BJ (cell line): Measurements from ENCODE around the gene ZBTB9. TPM values are rescaled to one million over a fixed set of nuclear protein-coding genes. Genes with fewer than 3 reads are reported as not detected.

Source experiments
- CTCF ChIA-PET: fragments of 350-600 bp; formaldehyde crosslinking; extraction: SDS; loops from one replicate; lab custom pipeline; 2021; ENCODE audit warnings: antibody characterized with exemption, inconsistent platforms; lab: Yijun Ruan, JAX
- POLR2A ChIA-PET: fragments of 300-600 bp; sonication (Branson Sonifier 250); formaldehyde crosslinking; extraction: SDS; loops from one replicate; lab custom pipeline; 2021; ENCODE audit warnings: antibody characterized with exemption; lab: Charles Lee
- DNase-seq: peaks from one replicate; pipeline ENCODE4 v3.0.0-alpha.2; 2011; ENCODE audit warnings: low read depth
- H3K27me3 ChIP-seq: 2 replicates; pipeline ENCODE4 v1.6.0; 2011; ENCODE audit warnings: low read length; ENCODE audit not compliant: control insufficient read depth, insufficient read depth
- H3K36me3 ChIP-seq: 2 replicates; pipeline ENCODE4 v1.5.1; 2011; ENCODE audit warnings: low read length; ENCODE audit not compliant: control insufficient read depth, insufficient read depth
- H3K4me3 ChIP-seq: 2 replicates; pipeline ENCODE4 v1.5.1; 2011; ENCODE audit warnings: low read depth, mild to moderate bottlenecking, control low read depth, low read length
- polyA plus RNA-seq: library from polyadenylated mRNA; depleted of rRNA; stranded (reverse); fragments of >200 nt; gene quantifications from 2 replicates; pipeline ENCODE4 v1.2.3, GENCODE V29; 2011
- TF ChIP-seq, protein P1 (sequence below): IDR thresholded peaks from 2 replicates; pipeline ENCODE4 v1.5.1; 2011; ENCODE audit warnings: low read depth, mild to moderate bottlenecking, control low read depth, inconsistent platforms, low read length, moderate library complexity; ENCODE audit not compliant: insufficient read depth

Gene ZBTB9
- polyA plus RNA-seq, 1 experiment: 5.7 TPM

DNA sequence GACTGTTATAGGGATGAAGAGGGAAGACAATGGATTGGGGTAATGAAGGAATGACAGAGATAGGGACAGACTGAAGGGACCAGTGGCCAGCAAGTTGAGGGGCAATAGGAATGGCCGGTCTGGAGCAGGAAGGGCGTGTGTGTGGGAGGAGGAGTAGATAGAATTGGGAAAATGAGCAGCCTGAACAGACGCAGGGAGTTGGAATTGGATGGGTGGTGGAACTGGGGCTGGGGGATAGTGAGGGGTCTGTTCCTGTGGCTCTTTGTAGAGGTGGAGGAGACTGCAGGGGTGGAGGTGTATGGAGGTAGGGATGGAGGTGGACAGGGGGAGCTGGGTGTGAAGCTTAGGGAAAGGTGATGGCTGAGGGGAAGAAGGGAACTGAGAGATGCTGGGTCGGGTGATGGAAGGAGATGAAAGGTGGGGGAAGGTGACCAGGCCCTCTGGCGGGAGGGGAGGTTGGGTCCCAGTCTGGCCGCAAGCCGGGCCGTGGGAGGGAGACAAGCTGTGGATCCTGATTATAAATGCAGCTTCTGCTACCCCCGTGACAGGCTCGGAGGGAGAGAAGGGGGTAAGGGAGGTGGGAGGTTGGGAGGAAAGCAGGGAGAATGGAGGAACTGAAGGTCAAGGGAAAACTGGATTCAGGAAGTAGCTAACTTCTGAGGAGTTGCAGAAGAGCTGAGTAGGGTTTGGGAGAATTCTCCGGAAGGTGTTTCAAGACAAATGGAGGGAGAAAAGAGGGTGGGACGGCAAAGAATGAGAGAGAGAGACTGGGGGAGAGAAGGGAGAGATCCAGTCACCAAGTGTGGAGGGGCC lies 29.3 kb upstream of the ZBTB9 start:
- peaks cover 3% of the 10 kb centered on the region for H3K36me3 ChIP-seq
- H3K4me3 ChIP-seq: peak overlapping the region; percentile 42
- no peaks in the 10 kb centered on the region for H3K27me3 ChIP-seq
- no peak for DNase-seq
- ChIA-PET CTCF (interaction anchor here (0.6 to 1.9 kb wide), 10 partner anchors 8 to 146 kb away, joined by 3 to 19 read pairs (median 5); partner anchors contain the start of gene KIFC1), POLR2A (no interaction called here)
- TF ChIP-seq, protein P1, sequence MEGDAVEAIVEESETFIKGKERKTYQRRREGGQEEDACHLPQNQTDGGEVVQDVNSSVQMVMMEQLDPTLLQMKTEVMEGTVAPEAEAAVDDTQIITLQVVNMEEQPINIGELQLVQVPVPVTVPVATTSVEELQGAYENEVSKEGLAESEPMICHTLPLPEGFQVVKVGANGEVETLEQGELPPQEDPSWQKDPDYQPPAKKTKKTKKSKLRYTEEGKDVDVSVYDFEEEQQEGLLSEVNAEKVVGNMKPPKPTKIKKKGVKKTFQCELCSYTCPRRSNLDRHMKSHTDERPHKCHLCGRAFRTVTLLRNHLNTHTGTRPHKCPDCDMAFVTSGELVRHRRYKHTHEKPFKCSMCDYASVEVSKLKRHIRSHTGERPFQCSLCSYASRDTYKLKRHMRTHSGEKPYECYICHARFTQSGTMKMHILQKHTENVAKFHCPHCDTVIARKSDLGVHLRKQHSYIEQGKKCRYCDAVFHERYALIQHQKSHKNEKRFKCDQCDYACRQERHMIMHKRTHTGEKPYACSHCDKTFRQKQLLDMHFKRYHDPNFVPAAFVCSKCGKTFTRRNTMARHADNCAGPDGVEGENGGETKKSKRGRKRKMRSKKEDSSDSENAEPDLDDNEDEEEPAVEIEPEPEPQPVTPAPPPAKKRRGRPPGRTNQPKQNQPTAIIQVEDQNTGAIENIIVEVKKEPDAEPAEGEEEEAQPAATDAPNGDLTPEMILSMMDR: no peak

DNA sequence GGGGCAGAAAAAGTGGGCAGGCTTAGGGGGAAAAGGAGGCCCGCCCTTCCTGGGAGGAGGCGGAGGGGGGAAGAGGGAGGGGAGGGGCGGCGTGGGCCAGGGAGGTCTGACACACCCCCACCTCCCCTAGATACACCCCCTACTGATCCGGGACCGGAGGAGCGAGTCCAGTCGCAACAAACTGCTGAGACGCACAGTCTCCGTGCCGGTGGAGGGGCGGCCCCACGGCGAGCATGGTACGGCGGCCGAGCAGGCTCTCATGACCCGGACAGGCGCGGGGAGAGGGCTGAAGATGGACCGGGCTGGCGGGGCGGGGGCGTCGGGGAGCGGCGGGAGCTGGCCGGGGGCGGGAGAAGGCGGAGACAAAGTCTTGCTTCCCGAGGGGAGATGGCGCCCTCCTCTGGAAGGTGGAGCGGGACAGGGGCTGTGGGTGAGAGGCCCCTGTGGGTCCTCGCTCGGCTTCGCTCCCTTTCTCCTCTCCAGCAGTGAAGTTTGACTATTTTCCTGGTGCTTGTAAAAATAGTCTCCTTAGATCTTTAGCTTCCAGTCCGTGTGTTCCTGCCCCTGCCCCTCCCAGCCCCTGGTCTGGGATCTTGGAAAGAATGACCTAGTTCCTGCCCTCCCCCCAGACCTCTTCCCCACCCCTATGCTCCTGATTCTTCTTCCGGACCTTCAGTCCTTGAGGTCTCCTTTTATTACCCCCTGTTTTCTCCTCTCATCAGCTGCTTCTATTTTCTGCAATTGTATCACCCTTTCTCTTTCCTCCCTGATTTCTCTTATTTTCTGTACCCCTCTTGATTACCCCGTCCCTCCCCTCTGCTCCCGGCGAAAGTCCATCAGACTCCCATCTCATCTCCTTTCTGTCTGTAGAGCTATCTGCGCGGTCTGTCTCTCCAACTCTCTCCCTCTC lies 28.5 kb upstream of the ZBTB9 start:
- DNase-seq: peak; percentile 28
- Histone ChIP-seq H3K36me3 (peaks cover 3% of the 10 kb centered on the region), H3K4me3 (peak overlapping the region; percentile 42), H3K27me3 (no peaks in the 10 kb centered on the region)
- TF ChIP-seq, protein P1: peak; percentile 72
- ChIA-PET CTCF (interaction anchor here (0.6 to 1.9 kb wide), 16 partner anchors 9 to 147 kb away, joined by 3 to 19 read pairs (median 4); partner anchors contain the start of gene KIFC1), POLR2A (no interaction called here)

DNA sequence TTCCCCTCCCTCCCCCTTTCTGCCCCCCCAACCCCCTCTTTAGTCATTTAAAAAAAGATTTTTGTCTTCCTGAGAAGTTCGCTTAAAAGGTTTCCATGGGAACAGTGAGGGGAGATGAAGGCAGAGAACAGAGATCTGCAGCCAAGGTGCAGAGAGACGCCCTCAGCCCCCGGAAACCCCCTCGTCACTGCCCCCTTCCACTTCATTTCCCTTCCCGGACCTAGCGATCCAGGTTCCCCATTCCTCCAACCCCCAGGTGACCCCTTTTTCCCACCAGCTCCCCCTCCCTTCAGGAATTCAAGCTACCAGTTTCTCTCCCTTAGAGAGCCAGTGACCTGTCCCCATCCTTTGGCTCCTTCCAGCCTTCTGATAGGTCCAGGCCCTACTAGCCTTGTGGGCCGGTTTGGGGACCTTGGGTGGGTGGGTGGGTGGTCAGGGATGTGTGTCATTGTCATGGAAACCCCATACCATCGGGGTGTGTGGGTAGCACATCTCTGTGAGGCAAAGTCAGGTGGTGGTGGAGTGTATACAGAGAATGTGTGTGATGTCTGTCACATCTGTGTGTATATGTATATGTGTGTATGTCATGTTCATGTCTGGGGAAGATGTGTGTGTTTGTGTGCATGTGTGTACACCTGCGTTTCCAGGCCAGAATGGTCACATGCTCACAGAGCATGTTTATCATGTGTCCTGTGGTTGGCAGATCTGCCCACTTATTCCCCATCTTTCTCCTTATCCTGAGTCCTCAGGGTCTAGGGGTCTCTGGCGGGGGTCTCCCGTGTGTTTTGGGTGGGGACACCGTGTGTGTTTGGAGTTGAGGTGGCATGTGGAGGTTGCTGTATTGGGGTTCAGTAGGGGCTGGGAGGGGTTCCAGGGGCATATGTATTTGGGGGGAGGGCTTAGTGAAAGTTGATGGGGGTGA lies 27.5 kb upstream of the ZBTB9 start:
- Histone ChIP-seq H3K4me3 (peak overlapping the region; percentile 55), H3K36me3 (peaks cover 3% of the 10 kb centered on the region), H3K27me3 (no peaks in the 10 kb centered on the region)
- TF ChIP-seq, protein P1: no peak
- POLR2A ChIA-PET: no interaction called here
- DNase-seq: no peak
- CTCF ChIA-PET: interaction anchor here (0.6 to 1.9 kb wide), 11 partner anchors 9 to 148 kb away, joined by 3 to 19 read pairs (median 4); partner anchors contain the start of gene KIFC1

DNA sequence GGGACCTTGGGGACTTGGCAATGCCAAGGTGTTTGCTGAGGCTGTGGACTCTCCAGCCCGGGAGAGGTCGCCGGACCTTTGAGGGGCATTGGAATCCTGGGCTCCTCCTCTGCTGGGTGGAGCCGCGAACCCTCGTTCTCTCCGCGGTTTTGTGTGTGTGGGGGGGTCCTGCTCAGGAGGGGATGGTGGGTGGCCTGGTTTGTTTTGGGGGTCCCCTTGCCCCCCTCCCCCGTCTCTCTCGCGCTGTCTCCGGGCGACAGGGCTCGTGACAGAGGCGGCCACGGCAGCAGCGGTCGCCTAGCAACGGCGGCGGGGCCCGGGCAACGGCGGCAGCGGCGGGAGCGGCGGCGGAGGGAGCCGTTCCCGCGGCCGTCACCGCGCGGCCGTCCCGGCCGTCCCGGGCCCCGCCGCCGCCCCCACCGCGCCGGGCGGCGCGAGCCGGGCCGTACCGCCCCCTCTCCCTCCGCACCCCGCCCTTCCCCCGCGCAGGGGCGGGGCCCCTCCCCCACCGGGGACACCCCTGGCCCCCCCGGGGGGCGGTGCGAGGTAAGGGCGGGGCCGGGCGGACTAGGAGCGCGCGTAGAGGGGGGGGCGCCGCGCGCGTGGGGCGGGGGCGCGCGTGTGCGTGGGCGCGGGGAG lies 26.7 kb upstream of the ZBTB9 start:
- no peaks in the 10 kb centered on the region for H3K27me3 ChIP-seq
- TF ChIP-seq, protein P1: no peak; the same call in 1 of the 2 replicates
- peaks cover 5% of the 10 kb centered on the region for H3K36me3 ChIP-seq
- no peak for DNase-seq
- POLR2A ChIA-PET: no interaction called here
- CTCF ChIA-PET: no interaction called here
- peak overlapping the region; percentile 55 for H3K4me3 ChIP-seq
